Right cardiac atrium (tissue), 5 donors: ENCODE data around the gene ADAMTS16. TPM values are rescaled to one million over a fixed set of nuclear protein-coding genes. Genes with fewer than 3 reads are reported as not detected.

Experiments used
- ATAC-seq, 2 donors: fragments of 200-7000 bp; cut with Tn5 transposase; one replicate each; pipeline versions ENCODE4 v1.8.0 to v1.9.1; 2020; ENCODE audit warnings: moderate library complexity in 2 of 2, mild to moderate bottlenecking in 1 of 2
- DNase-seq, 3 donors: peaks; one replicate each; pipeline ENCODE4 v3.0.0-alpha.2; 2020
- H3K27ac ChIP-seq: one replicate; pipeline ENCODE4 v1.5.1; 2013; ENCODE audit warnings: mild to moderate bottlenecking, low read length, control low read depth, moderate library complexity
- H3K27me3 ChIP-seq: one replicate; pipeline ENCODE4 v1.6.1; 2013; ENCODE audit not compliant: control insufficient read depth, insufficient read depth
- H3K4me1 ChIP-seq: one replicate; pipeline ENCODE4 v1.6.1; 2013; ENCODE audit warnings: low read length; ENCODE audit not compliant: control insufficient read depth, insufficient read depth
- H3K4me3 ChIP-seq: one replicate; pipeline ENCODE4 v1.5.1; 2013; ENCODE audit warnings: low read length, control low read depth
- H3K9me3 ChIP-seq: one replicate; pipeline ENCODE4 v1.6.1; 2013; ENCODE audit warnings: low read length; ENCODE audit not compliant: control insufficient read depth
- WGBS: extraction: QIAGEN DNeasy Blood & Tissue Kit; methylation state at CpG from one replicate; pipeline ENCODE4 v1.1.7; 2013; 5-methylcytosine and 5-hydroxymethylcytosine counted together
- intact Hi-C, 4 donors: fragments of 100-400 bp; cut with DNase I; formaldehyde crosslinking; loops; one replicate each; pipeline versions ENCODE4 v1.11.0 to v1.14.0; 2022 to 2023
- polyA plus RNA-seq: library from polyadenylated mRNA; stranded (reverse); fragments of 200-250 nt; gene quantifications from one replicate; pipeline ENCODE4 v1.2.3, GENCODE V29; 2013
- total RNA-seq, 4 donors: library from RNA; stranded (reverse); fragmentation: NEBNext Ultra II Directional; extraction: Animal tissue kit (Norgen Biotek cat#: 25700); gene quantifications; one replicate each; pipeline ENCODE4 v1.2.1, GENCODE V29; 2021
- donor health status: healthy with polysubstance abuse.
- donor health status: DM: no; HTN: yes; CAD: no.
- donor health status: DM: no; HTN: no; CAD: no.
- donor health status: DM: no; HTN: yes; CAD: no; lungs with severe emphysema.
- donor health status: DM: yes; HTN: yes; CAD: no.

ADAMTS16 gene
- total and polyA plus RNA-seq, 5 donors: not detected

DNA sequence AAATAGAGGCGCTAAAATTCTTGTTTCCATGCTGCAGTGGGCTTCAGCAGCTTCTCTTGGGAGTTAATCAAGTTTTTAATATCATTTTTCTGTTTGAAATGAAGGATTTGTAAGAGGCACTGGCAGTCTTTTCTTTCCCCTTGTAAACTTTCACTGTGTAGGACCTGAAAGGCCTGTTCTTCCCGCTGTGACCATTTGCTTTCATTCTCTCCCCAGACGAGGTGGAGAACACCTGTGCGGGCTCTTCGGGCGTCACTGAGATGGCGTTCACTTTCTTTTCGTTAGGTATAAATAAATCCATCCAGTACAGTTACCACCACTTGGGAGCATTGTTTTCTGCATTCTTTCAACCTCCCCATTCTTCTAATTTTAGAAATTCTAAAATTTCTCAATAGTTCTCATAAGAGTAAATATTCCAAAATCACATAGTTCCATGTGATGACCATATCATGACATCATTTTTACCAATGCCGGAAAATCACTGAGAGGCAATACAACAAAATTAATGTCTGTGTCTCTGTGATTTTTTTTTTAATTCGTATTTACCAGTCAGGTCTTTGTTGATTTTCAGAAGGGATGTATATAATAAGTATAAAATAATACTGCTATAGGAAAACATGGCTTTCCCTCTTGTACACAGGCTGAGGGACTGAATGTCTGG lies 150.7 kb downstream of the ADAMTS16 start:
- Histone ChIP-seq H3K4me1 (no peaks in the 10 kb centered on the region), H3K27ac (no peak overlapping the region), H3K4me3 (no peak overlapping the region), H3K27me3 (no peaks in the 10 kb centered on the region), H3K9me3 (peaks cover 8% of the 10 kb centered on the region)
- ATAC-seq: no peak
- intact Hi-C loops: no loop called here
- DNase-seq: no peak
- 75% methylated on average over 10 of the region's 10 CpGs for WGBS

DNA sequence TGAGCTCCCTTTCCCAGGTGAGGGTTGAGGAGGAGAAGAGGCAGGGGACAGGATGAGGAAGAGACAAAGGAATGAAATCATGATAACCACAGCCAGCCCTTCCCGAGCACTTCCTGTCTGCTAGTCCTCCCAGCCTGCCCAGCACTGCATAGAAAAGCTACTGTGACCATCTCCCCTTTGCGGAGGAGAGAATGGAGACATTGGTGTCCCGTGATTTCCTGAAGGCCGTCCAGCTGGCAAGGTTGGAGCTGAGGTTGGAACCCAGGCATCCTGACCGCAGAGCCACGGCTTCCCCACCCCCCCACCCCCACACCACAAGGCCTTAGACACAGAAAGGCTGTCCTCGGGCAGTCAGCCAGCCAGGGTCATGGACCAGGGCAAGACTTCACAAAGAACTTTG lies 151.2 kb downstream of the ADAMTS16 start:
- no peak overlapping the region for H3K4me3 ChIP-seq
- ATAC-seq: peak; percentile 49 to 50
- peak in 1 of 3 donors; percentile 78 for DNase-seq
- intact Hi-C loops: no loop called here
- no peaks in the 10 kb centered on the region for H3K27me3 ChIP-seq
- no peaks in the 10 kb centered on the region for H3K4me1 ChIP-seq
- H3K9me3 ChIP-seq: peaks cover 8% of the 10 kb centered on the region
- no peak overlapping the region for H3K27ac ChIP-seq
- WGBS: 51% methylated on average over 7 of the region's 7 CpGs

DNA sequence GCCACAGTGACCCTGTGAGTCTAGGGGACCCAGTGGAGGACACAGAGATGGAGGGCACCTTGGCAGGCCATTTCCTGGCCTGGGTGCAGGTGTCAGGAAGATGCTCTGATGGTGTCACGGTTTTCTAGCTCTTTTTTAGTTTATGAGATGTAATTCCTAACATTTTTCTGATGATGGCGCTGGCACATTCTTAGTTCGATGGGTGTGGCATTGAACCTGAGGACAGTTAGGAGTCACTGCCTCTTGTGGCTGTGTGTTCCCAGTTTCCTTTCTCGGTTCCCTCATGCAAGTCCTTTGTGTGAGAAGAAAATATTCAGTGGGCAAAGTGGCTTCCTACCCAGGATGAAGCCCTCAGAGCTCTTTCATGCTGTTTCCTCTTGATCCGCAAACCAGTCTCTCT lies 152.9 kb downstream of the ADAMTS16 start:
- Histone ChIP-seq H3K27me3 (no peaks in the 10 kb centered on the region), H3K27ac (no peak overlapping the region), H3K4me1 (no peaks in the 10 kb centered on the region), H3K9me3 (peaks cover 9% of the 10 kb centered on the region), H3K4me3 (no peak overlapping the region)
- 72% methylated on average over 5 of the region's 5 CpGs for WGBS
- intact Hi-C loops: no loop called here
- ATAC-seq (no peak), DNase-seq (no peak)

DNA sequence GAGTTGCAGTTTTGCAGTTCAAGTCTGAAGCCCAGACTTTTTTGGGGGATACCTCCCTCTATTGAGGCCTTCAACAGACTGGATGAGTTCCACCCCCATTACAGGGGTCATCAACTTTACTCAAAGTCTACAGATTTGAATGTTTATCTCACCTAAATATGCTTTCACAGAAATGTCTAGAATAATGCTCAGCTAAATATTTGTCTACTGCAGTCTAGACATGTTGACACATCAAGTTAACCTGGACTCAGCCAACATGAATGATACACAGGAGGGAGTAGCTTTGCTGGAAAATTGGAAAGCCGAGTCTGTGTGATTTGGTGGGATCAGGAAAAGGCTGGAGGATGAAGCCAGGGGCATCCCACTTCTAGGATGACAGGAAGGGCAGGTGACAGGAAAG lies 154.3 kb downstream of the ADAMTS16 start:
- intact Hi-C loops: no loop called here
- ATAC-seq (no peak), DNase-seq (no peak)
- H3K4me1 ChIP-seq: no peaks in the 10 kb centered on the region
- H3K27ac ChIP-seq: no peak overlapping the region
- H3K27me3 ChIP-seq: no peaks in the 10 kb centered on the region
- no peak overlapping the region for H3K4me3 ChIP-seq
- H3K9me3 ChIP-seq: peaks cover 6% of the 10 kb centered on the region
- 85% methylated on average over 1 of the region's 1 CpG for WGBS

DNA sequence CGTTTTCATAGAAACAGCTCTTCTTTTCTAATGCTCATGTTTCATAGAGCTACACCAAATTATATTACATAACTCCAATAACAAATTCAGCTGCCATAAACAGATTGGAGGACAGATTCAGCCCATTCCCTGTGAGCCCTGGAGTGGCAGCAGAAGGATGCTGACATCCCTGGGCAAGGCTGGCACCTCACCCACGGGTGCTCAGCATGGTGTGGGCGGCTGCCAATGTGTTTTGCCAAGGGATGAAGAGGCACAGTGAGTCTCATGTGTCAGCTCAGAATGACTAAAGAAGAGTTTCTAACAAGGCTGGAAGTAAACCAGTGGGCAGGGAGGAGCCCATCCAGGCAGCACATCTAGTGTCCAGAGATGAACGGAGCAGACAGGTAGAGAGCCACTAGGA lies 155.2 kb downstream of the ADAMTS16 start:
- DNase-seq (no peak), ATAC-seq (no peak)
- 68% methylated on average over 4 of the region's 4 CpGs for WGBS
- Histone ChIP-seq H3K27ac (no peak overlapping the region), H3K4me3 (no peak overlapping the region), H3K9me3 (peaks cover 6% of the 10 kb centered on the region), H3K4me1 (no peaks in the 10 kb centered on the region), H3K27me3 (no peaks in the 10 kb centered on the region)
- intact Hi-C loops: no loop called here

DNA sequence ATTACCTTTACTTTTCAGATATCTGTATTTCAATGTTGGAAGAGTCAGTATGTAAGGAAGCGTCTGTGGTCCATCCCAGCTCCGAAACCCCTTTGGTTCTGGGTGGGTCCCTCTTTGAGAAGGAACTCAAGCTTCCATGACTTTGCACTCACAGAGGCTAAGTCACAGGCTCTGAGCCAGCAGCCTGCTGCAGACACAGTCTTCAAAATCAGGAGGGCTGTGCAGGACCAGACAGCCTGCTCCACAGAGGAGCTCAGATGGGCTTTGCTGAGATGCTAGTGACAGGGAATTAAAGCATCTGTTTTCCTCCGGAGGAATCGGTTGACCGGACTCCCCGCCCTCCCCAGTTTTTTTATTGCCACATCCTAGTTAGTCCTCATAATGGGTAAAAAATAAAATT lies 155.9 kb downstream of the ADAMTS16 start:
- Histone ChIP-seq H3K27me3 (no peaks in the 10 kb centered on the region), H3K4me3 (no peak overlapping the region), H3K9me3 (peaks cover 6% of the 10 kb centered on the region), H3K27ac (no peak overlapping the region), H3K4me1 (no peaks in the 10 kb centered on the region)
- ATAC-seq (no peak), DNase-seq (no peak)
- intact Hi-C loops: no loop called here
- 93% methylated on average over 6 of the region's 6 CpGs for WGBS

DNA sequence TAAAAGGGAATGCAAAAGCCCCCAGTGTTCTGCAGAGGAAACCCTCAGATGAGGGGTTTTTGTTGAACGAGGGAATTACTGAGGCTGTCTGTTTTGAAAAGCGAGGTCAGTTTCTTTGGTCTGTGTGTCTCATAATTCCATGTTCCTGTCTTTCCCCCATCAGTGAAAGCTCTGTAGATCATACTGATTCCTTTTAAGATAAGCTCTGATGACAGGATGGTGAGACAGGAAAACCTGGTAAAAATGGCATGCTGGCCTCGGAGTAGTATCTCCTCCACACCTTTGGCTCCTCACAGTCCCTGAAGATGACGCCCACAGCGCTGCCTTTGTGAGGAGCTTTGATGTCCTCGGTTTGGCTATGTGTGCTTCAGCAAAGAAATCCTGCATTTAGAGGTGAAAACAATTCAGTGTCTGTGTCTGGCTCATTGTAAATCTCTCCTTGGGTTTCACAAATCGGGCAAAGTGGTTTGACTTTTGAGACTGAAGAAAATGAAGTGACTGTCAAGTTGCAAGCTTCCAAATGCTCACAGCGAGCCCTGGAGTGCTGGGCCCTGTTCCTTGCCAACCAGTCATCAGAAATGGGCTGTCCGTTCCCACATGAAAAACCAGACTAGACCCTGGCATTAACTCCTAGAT lies 157.4 kb downstream of the ADAMTS16 start:
- H3K27ac ChIP-seq: no peak overlapping the region
- H3K4me3 ChIP-seq: no peak overlapping the region
- H3K9me3 ChIP-seq: peaks cover 6% of the 10 kb centered on the region
- intact Hi-C loops: no loop called here
- H3K4me1 ChIP-seq: no peaks in the 10 kb centered on the region
- H3K27me3 ChIP-seq: no peaks in the 10 kb centered on the region
- DNase-seq: no peak
- WGBS: 62% methylated on average over 9 of the region's 9 CpGs
- ATAC-seq: no peak

DNA sequence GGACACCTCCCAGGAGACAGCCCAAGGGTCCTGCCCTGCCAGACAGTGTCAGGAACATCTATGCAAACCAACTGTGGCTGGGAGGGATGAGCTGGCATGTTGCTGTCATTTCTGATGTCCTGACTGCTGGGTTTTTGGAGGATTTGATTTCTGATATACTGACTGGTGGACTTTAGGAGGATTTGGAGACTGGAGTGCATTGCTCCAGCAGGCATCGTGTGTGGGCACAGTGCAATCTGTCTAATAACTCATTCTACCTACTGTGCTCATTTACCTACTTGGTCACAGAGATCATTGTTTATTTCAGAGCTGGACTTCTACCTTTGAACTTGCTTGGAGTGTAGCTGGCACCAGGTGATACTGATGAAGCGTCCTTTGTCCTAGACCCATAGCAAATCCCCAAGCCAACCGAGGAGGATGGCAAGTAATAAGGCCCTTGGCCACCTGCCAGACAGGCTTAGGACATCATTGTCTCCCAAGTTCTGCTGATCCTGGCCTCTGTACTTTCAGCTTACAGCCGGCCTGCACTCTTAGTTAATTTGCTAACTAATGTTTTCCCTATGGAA lies 158.0 kb downstream of the ADAMTS16 start:
- WGBS: 73% methylated on average over 4 of the region's 4 CpGs
- no peaks in the 10 kb centered on the region for H3K27me3 ChIP-seq
- peaks cover 4% of the 10 kb centered on the region for H3K9me3 ChIP-seq
- H3K27ac ChIP-seq: no peak overlapping the region
- no peaks in the 10 kb centered on the region for H3K4me1 ChIP-seq
- no peak for DNase-seq
- ATAC-seq: no peak
- intact Hi-C loops: no loop called here
- no peak overlapping the region for H3K4me3 ChIP-seq

DNA sequence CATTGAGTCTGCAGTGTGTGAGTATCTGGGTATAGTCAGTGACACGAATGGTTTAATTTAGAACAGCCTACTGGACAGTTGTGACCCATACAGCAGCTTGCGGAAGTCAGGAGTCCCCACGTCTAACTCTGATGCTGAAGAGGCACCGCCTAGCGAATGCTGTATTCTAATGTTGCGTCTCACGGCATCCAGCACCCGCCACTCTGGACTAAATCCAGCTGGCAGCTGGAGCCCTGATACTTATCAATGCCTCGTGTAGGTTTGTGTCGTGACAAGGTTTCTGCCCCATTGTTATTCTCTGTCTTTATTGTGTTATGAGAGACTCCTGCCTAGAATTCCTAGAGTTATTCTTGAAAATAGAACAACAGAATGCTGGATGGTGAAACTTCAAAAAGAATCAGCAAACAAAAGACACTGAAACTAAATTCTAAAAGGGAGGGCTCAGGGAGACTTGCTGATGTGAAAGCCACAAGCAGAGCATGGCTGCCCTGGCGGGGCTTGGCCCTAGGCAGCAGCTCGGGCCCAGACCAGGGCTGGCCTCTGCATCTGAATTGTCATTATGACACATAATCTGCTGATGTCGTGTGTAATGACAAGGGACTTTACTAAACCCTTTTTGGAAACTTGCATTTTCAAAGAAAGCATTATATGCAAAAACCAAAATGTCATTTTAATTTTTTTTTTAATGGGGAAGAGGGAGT lies 158.9 kb downstream of the ADAMTS16 start:
- DNase-seq: no peak
- Histone ChIP-seq H3K4me3 (no peak overlapping the region), H3K9me3 (peaks cover 4% of the 10 kb centered on the region), H3K27ac (no peak overlapping the region), H3K27me3 (no peaks in the 10 kb centered on the region), H3K4me1 (no peaks in the 10 kb centered on the region)
- WGBS: 61% methylated on average over 13 of the region's 13 CpGs
- no peak for ATAC-seq
- intact Hi-C loops: no loop called here

DNA sequence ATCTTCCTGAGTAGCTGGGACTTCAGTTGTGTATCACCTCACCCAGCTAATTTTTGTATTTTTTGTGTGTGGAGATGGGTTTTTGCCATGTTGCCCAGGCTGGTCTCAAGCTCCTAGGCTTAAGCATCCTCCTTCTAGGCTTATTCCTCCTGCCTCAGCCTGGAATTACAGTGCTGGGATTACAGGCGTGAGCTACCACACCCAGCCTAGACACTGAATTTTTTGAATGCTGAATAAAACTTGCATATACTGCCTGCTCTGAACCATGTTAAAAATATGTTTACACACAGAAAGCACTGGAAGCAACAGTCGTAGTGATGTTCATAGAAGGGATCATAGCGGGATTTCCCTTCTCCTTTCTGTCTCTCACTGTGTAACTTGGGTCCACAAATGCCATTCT lies 161.0 kb downstream of the ADAMTS16 start:
- Histone ChIP-seq H3K4me1 (no peaks in the 10 kb centered on the region), H3K9me3 (peaks cover 4% of the 10 kb centered on the region), H3K27ac (no peak overlapping the region), H3K4me3 (no peak overlapping the region), H3K27me3 (no peaks in the 10 kb centered on the region)
- intact Hi-C loops: no loop called here
- DNase-seq: no peak
- ATAC-seq: no peak
- 0% methylated on average over 3 of the region's 3 CpGs for WGBS

DNA sequence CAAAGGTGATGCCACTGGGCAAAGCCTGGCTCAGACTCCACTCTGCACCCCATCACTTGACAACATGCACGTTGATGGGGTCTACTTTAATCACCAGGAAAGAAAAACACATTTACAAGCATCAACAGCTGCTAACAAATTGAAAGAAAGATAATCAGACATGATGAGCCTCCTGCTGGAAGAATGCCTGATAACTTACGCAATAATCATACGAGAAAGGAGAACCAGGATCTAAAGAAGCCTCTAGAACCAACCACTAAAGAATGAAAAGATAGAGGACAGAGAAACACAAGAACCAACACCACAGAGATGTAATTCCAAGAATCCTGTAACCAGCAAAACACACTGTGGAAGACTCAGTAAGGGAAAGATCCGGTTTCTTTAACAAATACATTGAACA lies 162.1 kb downstream of the ADAMTS16 start:
- DNase-seq (no peak), ATAC-seq (no peak)
- WGBS: 63% methylated on average over 4 of the region's 4 CpGs
- Histone ChIP-seq H3K9me3 (peaks cover 4% of the 10 kb centered on the region), H3K4me3 (no peak overlapping the region), H3K4me1 (no peaks in the 10 kb centered on the region), H3K27ac (no peak overlapping the region), H3K27me3 (no peaks in the 10 kb centered on the region)
- intact Hi-C loops: no loop called here
